GM12878 (cell line): ENCODE results near the gene BUB3. TPM values are rescaled to one million over a fixed set of nuclear protein-coding genes. Genes with fewer than 3 reads are reported as not detected.

ENCODE experiments used
- ATAC-seq: fragments of 200-7000 bp; cut with Tn5 transposase; 3 replicates; pipeline ENCODE4 v1.9.1; 2020; ENCODE audit warnings: mild to moderate bottlenecking, moderate library complexity
- BruUV-seq: library from RNA; stranded (reverse); fragments of 400-500 nt; replicated peaks from 2 replicates; lab custom pipeline; 2021; lab: Mats Ljungman, UMichigan
- CTCF ChIA-PET: fragments of 300-600 bp; sonication (Branson Sonifier 250); formaldehyde crosslinking; extraction: SDS; loops from one replicate; lab custom pipeline; 2021; ENCODE audit warnings: inconsistent platforms; lab: Yijun Ruan, JAX
- POLR2A ChIA-PET: fragments of 350-600 bp; formaldehyde crosslinking; extraction: SDS; loops from one replicate; lab custom pipeline; 2021; ENCODE audit warnings: inconsistent platforms; lab: Charles Lee
- RAD21 ChIA-PET: fragments of 300-600 bp; sonication (Branson Sonifier 250); formaldehyde crosslinking; loops from one replicate; lab custom pipeline; 2023; ENCODE audit warnings: antibody characterized with exemption; ENCODE audit not compliant: unreplicated experiment; lab: Charles Lee
- SMC1A ChIA-PET: fragments of 300-600 bp; sonication (Branson Sonifier 250); formaldehyde crosslinking; loops from one replicate; lab custom pipeline; 2023; ENCODE audit not compliant: unreplicated experiment, uncharacterized antibody; lab: Charles Lee
- DNase-seq: peaks from one replicate; pipeline ENCODE4 v3.0.0-alpha.2; 2011; ENCODE audit warnings: low read depth, low spot score
- FAIRE-seq: peaks from 3 replicates; lab custom pipeline; 2011; peaks lifted over from hg19 to GRCh38; lab: Jason Lieb, UNC
- H2AFZ ChIP-seq: 2 replicates; pipeline ENCODE4 v1.6.0; 2011; ENCODE audit warnings: low read depth, low read length, control low read depth; ENCODE audit not compliant: control insufficient read depth
- H3K27ac ChIP-seq: 2 replicates; pipeline ENCODE4 v1.5.1; 2011; ENCODE audit warnings: control low read depth; ENCODE audit not compliant: control insufficient read depth, insufficient read depth
- H3K27me3 ChIP-seq, 2 experiments: replicated peaks in 1 of 2; 2 replicates each; pipeline versions ENCODE4 v1.6.0 to v1.6.1; 2011; ENCODE audit warnings: low read length in 1 of 2; ENCODE audit not compliant: control insufficient read depth in 2 of 2, insufficient read depth in 2 of 2
- H3K36me3 ChIP-seq, 2 experiments: 2 replicates each; pipeline ENCODE4 v1.5.1; 2011; ENCODE audit warnings: low read length in 1 of 2; ENCODE audit not compliant: control insufficient read depth in 2 of 2, insufficient read depth in 2 of 2
- H3K4me1 ChIP-seq: 2 replicates; pipeline ENCODE4 v1.6.1; 2011; ENCODE audit warnings: mild to moderate bottlenecking, low read length, moderate library complexity, mixed read lengths; ENCODE audit not compliant: control insufficient read depth, insufficient read depth
- H3K4me2 ChIP-seq: 2 replicates; pipeline ENCODE4 v1.6.0; 2011; ENCODE audit warnings: control low read depth; ENCODE audit not compliant: control insufficient read depth, insufficient read depth
- H3K4me3 ChIP-seq: fragments of 200-600 bp; sonication (generic); 2 replicates; pipeline ENCODE4 v1.5.1; 2016
- H3K79me2 ChIP-seq: 2 replicates; pipeline ENCODE4 v1.6.0; 2011; ENCODE audit warnings: low read length; ENCODE audit not compliant: control insufficient read depth, insufficient read depth
- H3K9ac ChIP-seq: 2 replicates; pipeline ENCODE4 v1.8.0; 2011; ENCODE audit warnings: low read length, control low read depth, mixed read lengths; ENCODE audit not compliant: control insufficient read depth, insufficient read depth
- H3K9me3 ChIP-seq: replicated peaks from 3 replicates; pipeline ENCODE4 v1.5.1; 2011; ENCODE audit warnings: mild to moderate bottlenecking, low read length; ENCODE audit not compliant: control insufficient read depth, insufficient read depth
- H4K20me1 ChIP-seq: 2 replicates; pipeline ENCODE4 v1.6.0; 2011; ENCODE audit not compliant: control insufficient read depth, insufficient read depth
- CREM ChIP-seq: IDR thresholded peaks from 2 replicates; pipeline ENCODE4 v1.6.1; 2014; ENCODE audit warnings: antibody characterized with exemption, low read depth
- EED ChIP-seq: sonication (generic); IDR thresholded peaks from 2 replicates; pipeline ENCODE4 v1.6.1; 2016; ENCODE audit warnings: antibody characterized with exemption, low read depth
- HSF1 ChIP-seq: fragments of 150-350 bp; IDR thresholded peaks from 2 replicates; pipeline ENCODE4 v1.6.1; 2014; ENCODE audit warnings: mild to moderate bottlenecking, low read depth, low read length
- IRF5 ChIP-seq: fragments of 450-650 bp; IDR thresholded peaks from 2 replicates; pipeline ENCODE4 v1.6.1; 2017; ENCODE audit warnings: borderline replicate concordance
- MAX ChIP-seq: IDR thresholded peaks from 2 replicates; pipeline ENCODE4 v1.6.1; 2012; ENCODE audit warnings: low read depth, low read length, improper control_type of control experiment
- MLLT1 ChIP-seq: fragments of 450-650 bp; IDR thresholded peaks from 2 replicates; pipeline ENCODE4 v1.6.1; 2016; ENCODE audit warnings: mild to moderate bottlenecking
- NFYA ChIP-seq: IDR thresholded peaks from 2 replicates; pipeline ENCODE4 v1.6.1; 2011; ENCODE audit warnings: low read depth, mild to moderate bottlenecking, low read length, improper control_type of control experiment, borderline replicate concordance
- NFYB ChIP-seq: IDR thresholded peaks from 2 replicates; pipeline ENCODE4 v1.6.1; 2011; ENCODE audit warnings: low read depth, mild to moderate bottlenecking, low read length, improper control_type of control experiment, moderate library complexity; ENCODE audit not compliant: insufficient read depth
- PML ChIP-seq: IDR thresholded peaks from 2 replicates; pipeline ENCODE4 v1.6.1; 2012; ENCODE audit warnings: low read length, inconsistent platforms
- PRDM15 ChIP-seq: fragments of 450-650 bp; formaldehyde crosslinking; IDR thresholded peaks from 2 replicates; pipeline ENCODE4 v1.4.0; 2020; ENCODE audit warnings: mild to moderate bottlenecking, moderate library complexity
- RFX5 ChIP-seq: IDR thresholded peaks from 2 replicates; pipeline ENCODE4 v1.6.1; 2011; ENCODE audit warnings: low read depth, low read length, improper control_type of control experiment
- SMARCA5 ChIP-seq: fragments of 450-650 bp; IDR thresholded peaks from 2 replicates; pipeline ENCODE4 v1.6.1; 2017; ENCODE audit warnings: mild to moderate bottlenecking
- STAT3 ChIP-seq: IDR thresholded peaks from 2 replicates; pipeline ENCODE4 v1.6.1; 2011; ENCODE audit warnings: low read depth, low read length, improper control_type of control experiment
- TCF3 ChIP-seq: IDR thresholded peaks from 2 replicates; pipeline ENCODE4 v1.6.1; 2012; ENCODE audit warnings: low read depth, mild to moderate bottlenecking, low read length, borderline replicate concordance; ENCODE audit not compliant: insufficient read depth
- USF1 ChIP-seq: IDR thresholded peaks from 2 replicates; pipeline ENCODE4 v1.6.1; 2011; ENCODE audit warnings: borderline replicate concordance, low read depth, mild to moderate bottlenecking, moderate library complexity, mixed read lengths, low read length; ENCODE audit not compliant: insufficient read depth; ENCODE audit errors: extremely low read length
- ZNF207 ChIP-seq: fragments of 450-650 bp; IDR thresholded peaks from 2 replicates; pipeline ENCODE4 v1.6.1; 2014; ENCODE audit warnings: antibody characterized with exemption, mild to moderate bottlenecking, borderline replicate concordance
- WGBS: methylation state at CpG from one replicate; pipeline ENCODE4 v1.1.6; 2016; ENCODE audit warnings: low lambda C conversion rate; ENCODE audit not compliant: insufficient replicate concordance, insufficient coverage; ENCODE audit errors: missing lambda C conversion rate; 5-methylcytosine and 5-hydroxymethylcytosine counted together
- in situ Hi-C: fragments of 300-500 bp; cut with MboI; formaldehyde crosslinking; loops from 9 replicates; pipeline ENCODE4 v1.14.3; 2018; ENCODE audit warnings: mixed read lengths
- intact Hi-C: fragments of 100-400 bp; cut with micrococcal nuclease; formaldehyde crosslinking; loops from one replicate; pipeline ENCODE4 v1.14.2; 2022; ENCODE audit not compliant: unreplicated experiment
- polyA plus RNA-seq, 11 experiments: library from polyadenylated mRNA; depleted of rRNA in 4 of 11; unstranded in 6 of 11; stranded (reverse) in 5 of 11; fragments of >200 nt; fragmentation: Nextera tagmentation in 4 of 11; fragmentation: Illumina TruSeq in 1 of 11; extraction: Ambion mirVana in 4 of 11; extraction: Trizol in 1 of 11; gene quantifications; 1 replicate in 1 of 11; 2 replicates in 10 of 11; pipeline versions ENCODE4 v1.2.1 to v1.2.3, GENCODE V29; 2011 to 2016; ENCODE audit warnings: inconsistent platforms in 2 of 11, missing spikeins in 2 of 11, low read depth in 1 of 11
- total RNA-seq, 4 experiments: library from RNA; depleted of rRNA in 3 of 4; stranded (reverse); fragments of >200 nt in 3 of 4; fragmentation: Illumina TruSeq in 1 of 4; extraction: Trizol in 1 of 4; gene quantifications; 2 replicates each; pipeline versions ENCODE4 v1.2.1 to v1.2.3, GENCODE V29; 2013 to 2021

BUB3 gene
- total and polyA plus RNA-seq, 10 of the 15 experiments (the other 5 are each of a cell fraction or from before 2014, with no cell fraction given) = 260 to 1,126 (median 441) TPM

GRCh38 chr10:123191886-123192285 lies 37.7 kb downstream of the BUB3 start:
- no peak for DNase-seq
- H3K4me1 ChIP-seq = no peaks in the 10 kb centered on the region
- ChIA-PET POLR2A (no interaction called here), CTCF (no interaction called here), SMC1A (no interaction called here), RAD21 (no interaction called here)
- no peak for FAIRE-seq
- no peak overlapping the region for H3K9ac ChIP-seq
- H2AFZ ChIP-seq = no peak overlapping the region
- no peaks in the 10 kb centered on the region for H3K9me3 ChIP-seq
- BruUV-seq = no TSS peak
- no peaks in the 10 kb centered on the region for H4K20me1 ChIP-seq
- H3K4me2 ChIP-seq = no peak overlapping the region
- H3K27ac ChIP-seq = no peak overlapping the region
- in situ Hi-C loops (no loop called here), intact Hi-C loops (no loop called here)
- H3K36me3 ChIP-seq = peaks cover under 1 to 3% of the 10 kb centered on the region in 2 experiments; a peak in 2 of 4 replicates
- 98% methylated on average over 8 of the region's 8 CpGs for WGBS
- H3K27me3 ChIP-seq = no peaks in the 10 kb centered on the region
- no peaks in the 10 kb centered on the region for H3K79me2 ChIP-seq
- no peak for ATAC-seq
- H3K4me3 ChIP-seq = no peak overlapping the region
- TF ChIP-seq IRF5 (no peak), TCF3 (no peak), MAX (no peak), MLLT1 (no peak), ZNF207 (no peak), STAT3 (no peak), SMARCA5 (no peak), NFYB (no peak), USF1 (no peak), HSF1 (no peak), PRDM15 (CRISPR knock-in tag) (no peak), NFYA (no peak), EED (no peak), RFX5 (no peak), CREM (no peak), PML (no peak)
